Measurements from ENCODE around the gene FAM83C.

DNA sequence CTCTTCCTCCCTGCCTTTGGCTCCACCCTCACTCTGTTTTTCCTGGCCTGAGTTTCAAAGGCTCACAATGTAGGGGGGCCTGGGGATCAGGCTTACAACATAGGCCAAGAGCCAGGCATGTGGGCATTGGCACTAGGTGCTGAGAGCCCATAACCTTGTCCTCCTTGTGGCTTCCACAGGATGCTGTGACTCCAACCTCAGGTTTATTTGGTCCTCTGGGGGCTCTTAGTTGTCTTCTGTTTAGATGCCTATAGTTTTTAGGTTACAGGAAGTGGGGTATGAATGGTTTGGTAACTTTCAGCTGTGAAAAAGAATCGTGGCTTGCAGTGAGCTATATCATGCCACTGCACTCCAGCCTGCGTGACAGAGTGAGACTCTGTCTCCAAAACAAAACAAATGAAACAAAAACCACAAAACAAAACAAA, 40.2 kb downstream of the FAM83C start:
- no peak for TF ChIP-seq CTCF (IDR thresholded peaks at IDR 0.05; ENCODE audit: low read length)
- no peak for TF ChIP-seq EZH2 (optimal IDR thresholded peaks at IDR 0.05; ENCODE audit: low read depth, low read length)

Measured in MM.1S (cell line).